ENCODE data around the gene PRR33.

GRCh38 chr11:1856306-1857005, 35.2 kb downstream of the PRR33 start:
- TF ChIP-seq CTCF (IDR thresholded peaks at IDR 0.05): no peak
- no peak for TF ChIP-seq POLR2A (IDR thresholded peaks at IDR 0.05)
- TF ChIP-seq POLR2AphosphoS5 (IDR thresholded peaks at IDR 0.05): no peak

Data from prostate gland (tissue), 2 donors.